Neural cell (in vitro differentiated cells): ENCODE results near the gene LSAMP. TPM values are rescaled to one million over a fixed set of nuclear protein-coding genes. Genes with fewer than 3 reads are reported as not detected.
A peak's percentile ranks its signal among the peaks of the same experiment; 100 is the strongest.

Source experiments
- H2AFZ ChIP-seq: fragments of 200-600, 300-800 bp; sonication (generic), shearing (Covaris generic); 2 replicates; pipeline ENCODE4 v1.6.0; 2014; ENCODE audit warnings: low read depth, mild to moderate bottlenecking, antibody characterized with exemption, low read length, moderate library complexity
- H3F3A ChIP-seq: fragments of 200-600 bp; shearing (Covaris generic); 2 replicates; pipeline ENCODE4 v1.6.1; 2016; ENCODE audit warnings: mild to moderate bottlenecking, moderate library complexity, mixed read lengths, antibody characterized with exemption, low read length; ENCODE audit not compliant: insufficient read depth, poor library complexity, severe bottlenecking
- H3K27ac ChIP-seq: fragments of 200-600, 300-800 bp; sonication (generic), shearing (Covaris generic); 2 replicates; pipeline ENCODE4 v1.5.1; 2014; ENCODE audit warnings: mild to moderate bottlenecking, low read length, moderate library complexity
- H3K27me3 ChIP-seq: fragments of 300-800, 200-600 bp; sonication (generic), shearing (Covaris generic); 2 replicates; pipeline ENCODE4 v1.6.0; 2014; ENCODE audit warnings: mild to moderate bottlenecking, low read depth, low read length, moderate library complexity; ENCODE audit not compliant: insufficient read depth
- H3K36me3 ChIP-seq: fragments of 300-800, 200-600 bp; sonication (generic), shearing (Covaris generic); 2 replicates; pipeline ENCODE4 v1.5.1; 2014; ENCODE audit warnings: mild to moderate bottlenecking, antibody characterized with exemption, low read length, moderate library complexity; ENCODE audit not compliant: insufficient read depth
- H3K4me2 ChIP-seq: fragments of 300-800, 200-600 bp; sonication (generic), shearing (Covaris generic); 2 replicates; pipeline ENCODE4 v1.6.0; 2014; ENCODE audit warnings: mild to moderate bottlenecking, low read length
- H3K4me3 ChIP-seq: fragments of 300-800, 200-600 bp; sonication (generic), shearing (Covaris generic); 2 replicates; pipeline ENCODE4 v1.5.1; 2014; ENCODE audit warnings: mild to moderate bottlenecking, low read length, moderate library complexity
- H3K79me2 ChIP-seq: fragments of 200-600 bp; shearing (Covaris generic); replicated peaks from 2 replicates; pipeline ENCODE4 v1.6.0; 2014; ENCODE audit warnings: mild to moderate bottlenecking, low read length, moderate library complexity; ENCODE audit not compliant: insufficient read depth
- H3K9ac ChIP-seq: fragments of 300-800, 200-600 bp; sonication (generic), shearing (Covaris generic); 2 replicates; pipeline ENCODE4 v1.6.1; 2016; ENCODE audit warnings: mild to moderate bottlenecking, low read length, mixed read lengths
- H3K9me2 ChIP-seq: fragments of 200-600 bp; shearing (Covaris generic); 2 replicates; pipeline ENCODE4 v1.6.1; 2016; ENCODE audit warnings: mild to moderate bottlenecking, low read length, mixed read lengths; ENCODE audit not compliant: insufficient read depth
- H3K9me3 ChIP-seq: fragments of 200-600, 300-800 bp; sonication (generic), shearing (Covaris generic); 2 replicates; pipeline ENCODE4 v1.6.1; 2016; ENCODE audit warnings: mild to moderate bottlenecking, mixed run types, low read length, moderate library complexity, mixed read lengths
- H4K20me1 ChIP-seq: fragments of 200-600 bp; shearing (Covaris generic); 2 replicates; pipeline ENCODE4 v1.6.1; 2016; ENCODE audit warnings: mild to moderate bottlenecking, mixed run types; ENCODE audit not compliant: insufficient read depth
- EP300 ChIP-seq: fragments of 450-650 bp; conservative IDR thresholded peaks from 2 replicates; pipeline ENCODE4 v1.6.1; 2014; ENCODE audit warnings: antibody characterized with exemption, mild to moderate bottlenecking, moderate library complexity; ENCODE audit not compliant: poor library complexity, severe bottlenecking
- EZH2 ChIP-seq: fragments of 200-600, 300-800 bp; shearing (Covaris generic), sonication (generic); IDR thresholded peaks from 2 replicates; pipeline ENCODE4 v1.6.1; 2014; ENCODE audit warnings: antibody characterized with exemption, low read length, borderline replicate concordance, mild to moderate bottlenecking; ENCODE audit not compliant: insufficient read depth, poor library complexity, severe bottlenecking
- MXI1 ChIP-seq: fragments of 450-650 bp; conservative IDR thresholded peaks from 2 replicates; pipeline ENCODE4 v1.6.1; 2014; ENCODE audit warnings: antibody characterized with exemption, mild to moderate bottlenecking; ENCODE audit not compliant: poor library complexity, severe bottlenecking
- POLR2AphosphoS5 ChIP-seq: IDR thresholded peaks from 2 replicates; pipeline ENCODE4 v1.6.1; 2012
- RAD21 ChIP-seq: fragments of 450-650 bp; conservative IDR thresholded peaks from 2 replicates; pipeline ENCODE4 v1.6.1; 2014; ENCODE audit warnings: antibody characterized with exemption, mild to moderate bottlenecking, moderate library complexity
- SMC3 ChIP-seq: fragments of 450-650 bp; conservative IDR thresholded peaks from 2 replicates; pipeline ENCODE4 v1.6.1; 2014; ENCODE audit warnings: antibody characterized with exemption, mild to moderate bottlenecking, moderate library complexity; ENCODE audit not compliant: poor library complexity
- TAF1 ChIP-seq: IDR thresholded peaks from 2 replicates; pipeline ENCODE4 v1.6.1; 2012; ENCODE audit warnings: low read depth
- polyA plus RNA-seq: library from polyadenylated mRNA; depleted of rRNA; stranded (reverse); fragments of >200 nt; gene quantifications from 2 replicates; pipeline ENCODE4 v1.2.3, GENCODE V29; 2014
- TF ChIP-seq, protein P1 (sequence below): fragments of 450-650 bp; IDR thresholded peaks from 2 replicates; pipeline ENCODE4 v1.5.1; 2014; ENCODE audit warnings: antibody characterized with exemption, mild to moderate bottlenecking, moderate library complexity; ENCODE audit not compliant: poor library complexity, severe bottlenecking
- TF ChIP-seq, protein P2 (sequence below): IDR thresholded peaks from 2 replicates; pipeline ENCODE4 v1.6.1; 2012; ENCODE audit warnings: borderline replicate concordance

The LSAMP gene
- polyA plus RNA-seq, 1 donor from 2014 or later = 93.6 TPM

DNA sequence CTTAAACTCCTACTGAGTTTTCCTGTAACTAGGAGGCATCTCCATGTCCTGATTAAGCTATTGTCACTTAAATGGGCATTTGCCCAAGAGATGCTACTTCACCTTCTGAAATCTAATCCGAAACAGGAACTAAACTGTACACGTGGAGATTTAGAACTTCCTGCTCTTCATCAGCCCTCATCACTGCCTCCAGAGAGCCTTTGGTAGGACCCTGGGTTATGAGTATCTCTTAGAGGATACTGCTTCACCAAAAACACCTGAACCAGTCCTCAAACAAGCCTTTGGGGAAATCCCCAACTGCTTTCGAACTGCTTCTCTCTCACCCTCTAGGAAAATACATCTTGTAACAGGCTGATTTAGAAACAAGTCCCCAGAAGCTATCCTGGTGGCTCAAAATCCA is 501.7 kb downstream of the LSAMP start:
- no peaks in the 10 kb centered on the region for H4K20me1 ChIP-seq
- no peaks in the 10 kb centered on the region for H3K36me3 ChIP-seq
- no peaks in the 10 kb centered on the region for H3K79me2 ChIP-seq
- H3K9me3 ChIP-seq = no peaks in the 10 kb centered on the region
- H3K4me3 ChIP-seq = no peak overlapping the region
- H3K9ac ChIP-seq = no peak overlapping the region
- no peaks in the 10 kb centered on the region for H3F3A ChIP-seq
- H3K27ac ChIP-seq = no peak overlapping the region
- H3K9me2 ChIP-seq = no peaks in the 10 kb centered on the region
- H3K4me2 ChIP-seq = no peak overlapping the region
- no peak overlapping the region for H2AFZ ChIP-seq
- TF ChIP-seq, protein P1, sequence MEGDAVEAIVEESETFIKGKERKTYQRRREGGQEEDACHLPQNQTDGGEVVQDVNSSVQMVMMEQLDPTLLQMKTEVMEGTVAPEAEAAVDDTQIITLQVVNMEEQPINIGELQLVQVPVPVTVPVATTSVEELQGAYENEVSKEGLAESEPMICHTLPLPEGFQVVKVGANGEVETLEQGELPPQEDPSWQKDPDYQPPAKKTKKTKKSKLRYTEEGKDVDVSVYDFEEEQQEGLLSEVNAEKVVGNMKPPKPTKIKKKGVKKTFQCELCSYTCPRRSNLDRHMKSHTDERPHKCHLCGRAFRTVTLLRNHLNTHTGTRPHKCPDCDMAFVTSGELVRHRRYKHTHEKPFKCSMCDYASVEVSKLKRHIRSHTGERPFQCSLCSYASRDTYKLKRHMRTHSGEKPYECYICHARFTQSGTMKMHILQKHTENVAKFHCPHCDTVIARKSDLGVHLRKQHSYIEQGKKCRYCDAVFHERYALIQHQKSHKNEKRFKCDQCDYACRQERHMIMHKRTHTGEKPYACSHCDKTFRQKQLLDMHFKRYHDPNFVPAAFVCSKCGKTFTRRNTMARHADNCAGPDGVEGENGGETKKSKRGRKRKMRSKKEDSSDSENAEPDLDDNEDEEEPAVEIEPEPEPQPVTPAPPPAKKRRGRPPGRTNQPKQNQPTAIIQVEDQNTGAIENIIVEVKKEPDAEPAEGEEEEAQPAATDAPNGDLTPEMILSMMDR = no peak
- no peak for TF ChIP-seq SMC3
- TF ChIP-seq MXI1 = no peak
- TF ChIP-seq RAD21 = no peak
- no peak for TF ChIP-seq POLR2AphosphoS5
- no peak for TF ChIP-seq EP300
- no peak for TF ChIP-seq EZH2
- TF ChIP-seq, protein P2, sequence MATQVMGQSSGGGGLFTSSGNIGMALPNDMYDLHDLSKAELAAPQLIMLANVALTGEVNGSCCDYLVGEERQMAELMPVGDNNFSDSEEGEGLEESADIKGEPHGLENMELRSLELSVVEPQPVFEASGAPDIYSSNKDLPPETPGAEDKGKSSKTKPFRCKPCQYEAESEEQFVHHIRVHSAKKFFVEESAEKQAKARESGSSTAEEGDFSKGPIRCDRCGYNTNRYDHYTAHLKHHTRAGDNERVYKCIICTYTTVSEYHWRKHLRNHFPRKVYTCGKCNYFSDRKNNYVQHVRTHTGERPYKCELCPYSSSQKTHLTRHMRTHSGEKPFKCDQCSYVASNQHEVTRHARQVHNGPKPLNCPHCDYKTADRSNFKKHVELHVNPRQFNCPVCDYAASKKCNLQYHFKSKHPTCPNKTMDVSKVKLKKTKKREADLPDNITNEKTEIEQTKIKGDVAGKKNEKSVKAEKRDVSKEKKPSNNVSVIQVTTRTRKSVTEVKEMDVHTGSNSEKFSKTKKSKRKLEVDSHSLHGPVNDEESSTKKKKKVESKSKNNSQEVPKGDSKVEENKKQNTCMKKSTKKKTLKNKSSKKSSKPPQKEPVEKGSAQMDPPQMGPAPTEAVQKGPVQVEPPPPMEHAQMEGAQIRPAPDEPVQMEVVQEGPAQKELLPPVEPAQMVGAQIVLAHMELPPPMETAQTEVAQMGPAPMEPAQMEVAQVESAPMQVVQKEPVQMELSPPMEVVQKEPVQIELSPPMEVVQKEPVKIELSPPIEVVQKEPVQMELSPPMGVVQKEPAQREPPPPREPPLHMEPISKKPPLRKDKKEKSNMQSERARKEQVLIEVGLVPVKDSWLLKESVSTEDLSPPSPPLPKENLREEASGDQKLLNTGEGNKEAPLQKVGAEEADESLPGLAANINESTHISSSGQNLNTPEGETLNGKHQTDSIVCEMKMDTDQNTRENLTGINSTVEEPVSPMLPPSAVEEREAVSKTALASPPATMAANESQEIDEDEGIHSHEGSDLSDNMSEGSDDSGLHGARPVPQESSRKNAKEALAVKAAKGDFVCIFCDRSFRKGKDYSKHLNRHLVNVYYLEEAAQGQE = no peak
- no peak for TF ChIP-seq TAF1
- H3K27me3 ChIP-seq = no peaks in the 10 kb centered on the region

DNA sequence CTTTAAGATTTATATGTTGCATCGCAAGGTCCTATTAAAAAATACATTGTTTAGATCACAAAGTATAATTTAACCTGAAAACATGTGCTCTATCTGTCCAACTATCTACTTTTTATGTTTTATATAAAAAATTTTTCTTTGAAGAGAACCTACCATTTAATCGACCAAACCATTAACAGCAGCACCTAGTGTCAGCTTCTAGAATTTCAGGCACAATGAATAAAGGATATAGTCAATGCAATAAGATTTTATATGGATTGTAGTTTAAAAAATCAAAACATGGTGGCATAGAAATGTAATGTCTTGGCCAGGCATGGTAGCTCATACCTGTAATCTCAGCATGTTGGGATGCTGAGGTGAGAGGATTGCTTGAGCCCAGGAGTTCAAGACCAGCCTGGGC is 508.2 kb downstream of the LSAMP start:
- Histone ChIP-seq H3F3A (no peaks in the 10 kb centered on the region), H3K27me3 (no peaks in the 10 kb centered on the region), H3K9me2 (no peaks in the 10 kb centered on the region), H3K79me2 (no peaks in the 10 kb centered on the region), H3K27ac (no peak overlapping the region), H3K4me3 (no peak overlapping the region), H2AFZ (no peak overlapping the region), H3K36me3 (no peaks in the 10 kb centered on the region), H3K4me2 (no peak overlapping the region), H4K20me1 (no peaks in the 10 kb centered on the region), H3K9ac (no peak overlapping the region), H3K9me3 (no peaks in the 10 kb centered on the region)
- no peak for TF ChIP-seq EZH2
- no peak for TF ChIP-seq EP300
- TF ChIP-seq, protein P1 = peak; percentile 21
- TF ChIP-seq TAF1 = no peak
- no peak for TF ChIP-seq SMC3
